Measurements from ENCODE around the gene TMEM120B.

Gene TMEM120B

DNA sequence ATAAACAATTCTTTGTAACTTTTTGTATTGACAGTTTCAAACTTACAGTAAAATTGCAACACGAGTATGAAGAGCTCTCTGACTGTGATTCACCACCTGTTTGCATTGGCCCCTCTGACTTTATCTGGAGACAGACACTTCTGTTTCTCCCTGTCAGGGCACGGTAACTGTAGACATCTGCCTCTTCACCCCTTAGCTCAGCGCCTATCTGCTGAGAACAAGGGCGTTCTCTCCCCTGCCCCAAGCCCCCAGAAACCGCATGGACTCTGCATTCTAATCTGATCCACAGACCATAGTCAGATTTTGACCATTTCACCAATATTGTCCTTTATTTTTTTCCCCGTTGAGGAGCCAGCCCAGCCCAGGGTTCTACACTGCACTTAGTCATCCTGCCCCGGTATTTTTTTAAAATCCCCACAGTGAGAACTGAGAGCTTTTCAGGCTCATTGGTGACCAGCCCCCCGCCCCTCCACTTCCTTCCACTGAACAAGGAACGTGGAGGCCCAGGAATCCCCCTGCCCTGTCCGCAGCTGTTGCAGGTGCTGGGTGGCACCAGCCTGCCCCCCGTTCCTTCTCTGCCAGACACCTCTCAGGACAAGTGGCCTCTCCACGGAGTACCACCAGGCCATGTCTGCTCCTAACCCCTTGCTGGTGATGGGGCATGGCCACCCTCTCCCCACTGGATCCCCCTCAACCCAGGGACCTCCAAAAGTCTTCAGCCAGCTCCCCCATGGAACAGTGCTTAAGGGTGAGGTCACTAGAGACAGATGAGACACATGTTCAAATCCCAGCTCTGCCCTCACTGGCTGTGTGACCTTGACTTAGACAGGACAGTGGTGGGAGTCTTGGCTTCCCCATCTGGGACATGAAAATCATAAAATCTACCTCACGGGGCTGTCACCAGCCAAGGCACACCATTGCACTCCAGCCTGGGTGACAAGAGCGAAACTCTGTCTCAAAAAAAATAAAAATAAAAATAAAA is 69.7 kb downstream of the TMEM120B start:
- no peaks in the 10 kb centered on the region for H4K20me1 ChIP-seq (ENCODE audit: insufficient read depth, low read length)
- peaks cover 57% of the 10 kb centered on the region for H3K36me3 ChIP-seq (replicated peaks; ENCODE audit: low read depth, low read length)
- H3K4me2 ChIP-seq (ENCODE audit: low read length), result peak overlapping the region; percentile 89
- no peaks in the 10 kb centered on the region for H3K9me3 ChIP-seq (ENCODE audit: insufficient read depth, low read length)
- H3K27ac ChIP-seq (ENCODE audit: low read length), result peak overlapping the region; percentile 100
- no peak overlapping the region for H2AFZ ChIP-seq (ENCODE audit: low read depth, low read length)
- H3K79me2 ChIP-seq (ENCODE audit: low read length), result peaks cover 78% of the 10 kb centered on the region
- H3K9ac ChIP-seq (ENCODE audit: low read length), result peak overlapping the region; percentile 92
- H3K4me3 ChIP-seq (ENCODE audit: low read length), result peak overlapping the region; percentile 73
- peaks cover 77% of the 10 kb centered on the region for H3K4me1 ChIP-seq (ENCODE audit: low read length)
- TF ChIP-seq, protein P1, sequence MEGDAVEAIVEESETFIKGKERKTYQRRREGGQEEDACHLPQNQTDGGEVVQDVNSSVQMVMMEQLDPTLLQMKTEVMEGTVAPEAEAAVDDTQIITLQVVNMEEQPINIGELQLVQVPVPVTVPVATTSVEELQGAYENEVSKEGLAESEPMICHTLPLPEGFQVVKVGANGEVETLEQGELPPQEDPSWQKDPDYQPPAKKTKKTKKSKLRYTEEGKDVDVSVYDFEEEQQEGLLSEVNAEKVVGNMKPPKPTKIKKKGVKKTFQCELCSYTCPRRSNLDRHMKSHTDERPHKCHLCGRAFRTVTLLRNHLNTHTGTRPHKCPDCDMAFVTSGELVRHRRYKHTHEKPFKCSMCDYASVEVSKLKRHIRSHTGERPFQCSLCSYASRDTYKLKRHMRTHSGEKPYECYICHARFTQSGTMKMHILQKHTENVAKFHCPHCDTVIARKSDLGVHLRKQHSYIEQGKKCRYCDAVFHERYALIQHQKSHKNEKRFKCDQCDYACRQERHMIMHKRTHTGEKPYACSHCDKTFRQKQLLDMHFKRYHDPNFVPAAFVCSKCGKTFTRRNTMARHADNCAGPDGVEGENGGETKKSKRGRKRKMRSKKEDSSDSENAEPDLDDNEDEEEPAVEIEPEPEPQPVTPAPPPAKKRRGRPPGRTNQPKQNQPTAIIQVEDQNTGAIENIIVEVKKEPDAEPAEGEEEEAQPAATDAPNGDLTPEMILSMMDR (IDR thresholded peaks at IDR 0.05; ENCODE audit: low read depth, low read length), result no peak
- TF ChIP-seq EZH2phosphoT487 (IDR thresholded peaks at IDR 0.05; ENCODE audit: low read depth), result no peak
- no peaks in the 10 kb centered on the region for H3K27me3 ChIP-seq (ENCODE audit: low read depth, low read length)

DNA sequence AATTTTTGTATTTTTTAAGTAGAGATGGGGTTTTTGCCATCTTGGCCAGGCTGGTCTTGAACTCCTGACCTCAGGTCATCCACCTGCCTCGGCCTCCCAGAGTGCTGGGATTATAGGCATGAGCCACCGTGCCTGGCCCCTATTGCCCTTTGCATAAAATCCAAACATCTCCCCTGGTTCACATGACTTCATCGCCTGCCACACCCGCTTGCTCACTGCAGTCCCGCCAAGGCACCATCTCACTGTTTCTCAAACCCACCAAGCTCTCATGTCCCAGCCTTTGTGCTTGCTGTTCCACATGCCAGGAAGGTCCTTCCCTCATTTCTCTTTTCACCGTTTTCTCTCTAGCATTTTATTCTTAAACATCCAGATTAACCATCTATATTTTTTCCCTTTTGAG is 71.2 kb downstream of the TMEM120B start:
- Histone ChIP-seq H3K27me3 (ENCODE audit: low read depth, low read length) (no peaks in the 10 kb centered on the region), H4K20me1 (ENCODE audit: insufficient read depth, low read length) (no peaks in the 10 kb centered on the region), H3K79me2 (ENCODE audit: low read length) (peaks cover 85% of the 10 kb centered on the region), H3K27ac (ENCODE audit: low read length) (peak overlapping the region; percentile 100), H3K4me3 (ENCODE audit: low read length) (peak overlapping the region; percentile 25; the same call in 1 of the 2 replicates), H2AFZ (ENCODE audit: low read depth, low read length) (no peak overlapping the region), H3K4me1 (ENCODE audit: low read length) (peaks cover 87% of the 10 kb centered on the region), H3K9me3 (ENCODE audit: insufficient read depth, low read length) (no peaks in the 10 kb centered on the region), H3K36me3 (replicated peaks; ENCODE audit: low read depth, low read length) (peaks cover 60% of the 10 kb centered on the region), H3K4me2 (ENCODE audit: low read length) (peak overlapping the region; percentile 58), H3K9ac (ENCODE audit: low read length) (peak overlapping the region; percentile 61)
- no peak for TF ChIP-seq EZH2phosphoT487 (IDR thresholded peaks at IDR 0.05; ENCODE audit: low read depth)
- TF ChIP-seq, protein P1 (IDR thresholded peaks at IDR 0.05; ENCODE audit: low read depth, low read length), result no peak

- no peaks in the 10 kb centered on the region for H3K27me3 ChIP-seq (ENCODE audit: low read depth, low read length)
- TF ChIP-seq EZH2phosphoT487 (IDR thresholded peaks at IDR 0.05; ENCODE audit: low read depth), result no peak
- TF ChIP-seq, protein P1 (IDR thresholded peaks at IDR 0.05; ENCODE audit: low read depth, low read length), result no peak
- peak overlapping the region; percentile 58 for H3K4me2 ChIP-seq (ENCODE audit: low read length)
- H4K20me1 ChIP-seq (ENCODE audit: insufficient read depth, low read length), result no peaks in the 10 kb centered on the region
- peak overlapping the region; percentile 100 for H3K27ac ChIP-seq (ENCODE audit: low read length)
- H3K4me3 ChIP-seq (ENCODE audit: low read length), result peak overlapping the region; percentile 8
- H3K36me3 ChIP-seq (replicated peaks; ENCODE audit: low read depth, low read length), result peaks cover 57% of the 10 kb centered on the region
- H3K79me2 ChIP-seq (ENCODE audit: low read length), result peaks cover 85% of the 10 kb centered on the region
- no peak overlapping the region for H2AFZ ChIP-seq (ENCODE audit: low read depth, low read length)
- H3K9me3 ChIP-seq (ENCODE audit: insufficient read depth, low read length), result no peaks in the 10 kb centered on the region
- H3K9ac ChIP-seq (ENCODE audit: low read length), result peak overlapping the region; percentile 61
- peaks cover 91% of the 10 kb centered on the region for H3K4me1 ChIP-seq (ENCODE audit: low read length)
Observed at GRCh38 chr12:121784460-121784859, 71.9 kb downstream of the TMEM120B start.

DNA sequence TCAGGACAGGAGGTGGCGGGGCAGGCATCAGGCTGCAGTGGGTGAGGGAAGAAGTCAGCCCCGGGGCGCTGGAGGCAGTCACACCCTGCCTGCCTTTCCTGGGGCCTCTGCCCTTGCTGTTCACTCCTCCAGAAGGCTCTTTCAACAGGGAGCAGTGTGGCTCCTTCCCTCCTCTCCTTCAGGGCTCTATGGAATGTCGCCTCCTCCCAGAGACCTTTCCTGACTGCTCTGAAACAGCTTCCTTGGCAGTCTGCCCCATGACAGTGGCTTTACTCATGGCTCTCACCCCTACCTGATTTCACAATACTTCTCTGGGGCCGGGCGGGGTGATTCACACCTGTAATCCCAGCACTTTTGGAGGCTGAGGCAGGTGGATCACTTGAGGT is 73.9 kb downstream of the TMEM120B start:
- Histone ChIP-seq H3K4me1 (ENCODE audit: low read length) (peaks cover 91% of the 10 kb centered on the region), H3K36me3 (replicated peaks; ENCODE audit: low read depth, low read length) (peaks cover 51% of the 10 kb centered on the region), H3K4me3 (ENCODE audit: low read length) (no peak overlapping the region), H3K9ac (ENCODE audit: low read length) (no peak overlapping the region), H3K4me2 (ENCODE audit: low read length) (no peak overlapping the region), H3K9me3 (ENCODE audit: insufficient read depth, low read length) (no peaks in the 10 kb centered on the region), H4K20me1 (ENCODE audit: insufficient read depth, low read length) (no peaks in the 10 kb centered on the region), H3K79me2 (ENCODE audit: low read length) (peaks cover 85% of the 10 kb centered on the region), H3K27me3 (ENCODE audit: low read depth, low read length) (no peaks in the 10 kb centered on the region), H3K27ac (ENCODE audit: low read length) (peak overlapping the region; percentile 98), H2AFZ (ENCODE audit: low read depth, low read length) (no peak overlapping the region)
- TF ChIP-seq, protein P1 (IDR thresholded peaks at IDR 0.05; ENCODE audit: low read depth, low read length), result no peak
- TF ChIP-seq EZH2phosphoT487 (IDR thresholded peaks at IDR 0.05; ENCODE audit: low read depth), result no peak

Measured in OCI-LY3 (cell line).